SK-N-MC (cell line): ENCODE results near the gene ACP4.

Source experiments
- EZH2 ChIP-seq: fragments of 200-600 bp; sonication (generic); IDR thresholded peaks from one replicate; pipeline ENCODE4 v1.6.1; 2017; ENCODE audit warnings: antibody characterized with exemption
- POLR2AphosphoS5 ChIP-seq: IDR thresholded peaks from 2 replicates; pipeline ENCODE4 v1.6.1; 2012; ENCODE audit warnings: mild to moderate bottlenecking, low read depth, low read length, borderline replicate concordance

- no peak for TF ChIP-seq POLR2AphosphoS5
- TF ChIP-seq EZH2 = no peak
These were observed 43.6 kb downstream of the ACP4 start for GRCh38 chr19:50833802-50834167.
